Measurements from ENCODE around the gene AKR1A1.
"Not testable (repeated sequence)": the region's sequence is repeated elsewhere in the genome, so short reads cannot be mapped to it uniquely, and the experiment has no call there.

Gene AKR1A1

DNA sequence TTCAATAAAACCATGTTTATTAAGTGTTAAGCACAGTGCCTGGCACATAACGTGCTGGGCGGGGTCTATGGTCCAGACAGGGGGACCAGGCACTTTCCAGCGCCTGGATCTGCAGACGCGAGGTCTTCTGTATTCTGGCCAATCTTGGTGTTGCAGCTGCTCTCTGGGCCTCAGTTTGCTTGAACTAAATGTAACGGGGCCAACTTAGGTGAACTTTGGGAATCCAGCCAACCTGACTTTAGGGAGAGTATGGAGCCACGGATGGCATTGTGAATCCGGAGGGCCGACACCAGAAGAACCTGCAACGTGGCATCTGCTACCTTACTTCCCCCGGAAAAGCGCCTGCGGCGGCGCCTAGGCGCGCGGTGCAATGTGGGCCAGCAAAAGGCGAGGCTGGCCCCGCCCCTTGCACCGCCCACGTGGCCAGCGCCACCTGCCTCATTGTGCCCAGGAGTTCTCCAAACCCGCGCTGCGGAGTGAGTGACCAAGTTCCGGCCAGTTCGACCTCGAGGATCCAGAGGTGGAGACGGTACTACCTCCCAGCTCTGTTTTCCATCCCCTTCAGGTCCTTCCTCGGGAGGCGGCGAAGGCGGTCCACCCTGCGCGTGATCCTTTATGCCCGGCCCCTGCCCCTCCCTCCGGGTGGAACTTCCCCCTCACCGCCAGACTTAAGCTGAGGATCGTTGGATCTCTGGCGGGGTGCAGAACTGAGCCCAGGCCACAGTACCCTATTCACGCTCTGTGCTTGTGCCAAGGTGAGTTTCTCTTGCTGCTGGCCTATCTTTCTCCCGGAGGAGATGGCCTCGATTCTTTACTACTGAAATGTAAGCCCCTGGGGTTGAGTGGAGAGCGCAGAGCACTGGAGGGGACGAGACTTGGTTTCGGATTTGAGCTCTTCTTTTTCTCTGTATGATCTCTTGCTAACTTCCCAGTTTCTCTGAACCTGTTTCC lies at the start of gene AKR1A1:
Gene AKR1A1 (plus strand): TSS at position 426 of the 951 bp plus-strand sequence. CDS start 10,969 bp downstream, outside the sequence.
- peak; percentile 74 for DNase-seq (ENCODE audit: low read depth)

- no peak for DNase-seq (ENCODE audit: low read depth)
These were observed 49.1 kb upstream of the AKR1A1 start for GRCh38 chr1:45501505-45501859.

DNA sequence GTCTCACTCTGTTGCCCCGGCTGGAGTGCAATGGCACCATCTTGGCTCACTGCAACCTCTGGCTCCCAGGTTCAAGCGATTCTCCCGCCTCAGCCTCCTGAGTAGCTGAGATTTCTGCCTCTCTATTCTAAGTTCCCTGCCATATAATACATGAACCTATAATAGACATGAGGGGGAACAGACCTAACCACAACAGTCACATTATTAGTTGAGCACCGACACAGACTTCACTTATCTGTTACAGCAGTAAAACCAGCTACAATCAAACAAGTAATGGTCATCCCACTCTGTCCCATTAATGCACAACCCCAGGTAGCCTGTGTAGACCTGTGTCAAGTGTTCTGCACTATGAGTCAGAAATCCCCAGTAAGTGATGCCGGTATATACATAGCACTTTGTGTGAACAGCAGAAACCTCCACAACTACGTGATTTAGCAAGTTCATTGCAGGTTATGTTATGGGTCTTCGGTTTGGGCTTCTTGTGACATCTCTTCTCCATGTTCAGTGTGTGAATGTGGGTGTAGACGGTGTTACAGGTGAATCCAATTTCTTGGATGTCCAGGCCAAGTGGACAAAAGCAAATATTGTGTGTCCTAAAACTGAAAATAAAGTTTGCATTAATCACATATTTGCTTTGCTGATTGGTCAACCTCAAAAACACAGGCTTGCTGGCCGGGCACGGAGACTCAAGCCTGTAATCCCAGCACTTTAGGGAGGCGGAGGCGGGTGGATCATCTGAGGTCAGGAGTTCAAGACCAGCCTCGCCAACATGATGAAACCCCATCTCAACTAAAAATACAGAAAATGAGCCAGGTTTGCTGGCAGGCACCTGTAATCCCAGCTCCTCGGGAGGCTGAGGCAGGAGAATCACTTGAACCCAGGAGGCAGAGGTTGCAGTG lies 46.9 kb upstream of the AKR1A1 start:
- no peak for DNase-seq (ENCODE audit: low read depth)

DNA sequence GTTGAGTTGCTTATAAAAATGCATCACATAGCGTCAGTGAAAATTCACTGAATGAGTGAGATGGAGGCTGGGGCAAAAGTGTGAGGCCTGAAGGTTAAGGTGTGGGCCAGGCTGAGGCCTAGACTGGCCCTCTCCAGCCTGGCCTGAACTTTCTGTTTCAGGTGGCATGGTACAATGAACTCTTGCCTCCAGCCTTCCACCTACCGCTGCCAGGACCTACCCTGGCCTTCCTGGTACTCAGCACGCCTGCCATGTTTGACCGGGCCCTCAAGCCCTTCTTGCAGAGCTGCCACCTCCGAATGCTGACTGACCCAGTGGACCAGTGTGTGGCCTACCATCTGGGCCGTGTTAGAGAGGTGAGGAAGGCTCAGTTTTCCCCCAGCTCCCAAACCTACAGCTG lies 43.4 kb upstream of the AKR1A1 start:
- DNase-seq (ENCODE audit: low read depth) = no peak

- no peak for DNase-seq (ENCODE audit: low read depth)
These were observed 42.7 kb upstream of the AKR1A1 start for GRCh38 chr1:45507893-45508292.

- no peak for DNase-seq (ENCODE audit: low read depth)
These were observed 42.1 kb upstream of the AKR1A1 start for GRCh38 chr1:45508295-45509151.

GRCh38 chr1:45510036-45510971 lies 40.3 kb upstream of the AKR1A1 start:
- DNase-seq (ENCODE audit: low read depth) = no peak

DNA sequence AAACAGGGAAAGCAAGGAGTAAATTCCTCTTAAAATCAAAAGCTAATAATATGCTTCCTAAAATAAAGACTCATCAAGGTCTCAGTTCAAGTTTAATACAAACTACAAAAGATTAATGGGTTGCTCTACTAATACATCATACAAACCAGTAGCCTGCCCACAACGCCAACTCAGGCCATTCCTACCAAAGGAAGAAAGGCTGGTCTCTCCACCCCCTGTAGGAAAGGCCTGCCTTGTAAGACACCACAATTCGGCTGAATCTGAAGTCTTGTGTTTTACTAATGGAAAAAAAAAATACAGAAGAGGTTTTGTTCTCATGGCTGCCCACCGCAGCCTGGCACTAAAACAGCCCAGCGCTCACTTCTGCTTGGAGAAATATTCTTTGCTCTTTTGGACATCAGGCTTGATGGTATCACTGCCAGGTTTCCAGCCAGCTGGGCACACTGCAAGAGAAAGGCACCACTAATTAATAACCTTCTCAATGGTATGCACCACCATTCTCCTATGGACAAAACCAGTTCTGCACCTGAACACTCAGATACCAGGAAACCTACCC lies 39.6 kb upstream of the AKR1A1 start:
- no peak for DNase-seq (ENCODE audit: low read depth)

GRCh38 chr1:45512641-45513054 lies 38.0 kb upstream of the AKR1A1 start:
- DNase-seq (ENCODE audit: low read depth) = peak; percentile 29

DNA sequence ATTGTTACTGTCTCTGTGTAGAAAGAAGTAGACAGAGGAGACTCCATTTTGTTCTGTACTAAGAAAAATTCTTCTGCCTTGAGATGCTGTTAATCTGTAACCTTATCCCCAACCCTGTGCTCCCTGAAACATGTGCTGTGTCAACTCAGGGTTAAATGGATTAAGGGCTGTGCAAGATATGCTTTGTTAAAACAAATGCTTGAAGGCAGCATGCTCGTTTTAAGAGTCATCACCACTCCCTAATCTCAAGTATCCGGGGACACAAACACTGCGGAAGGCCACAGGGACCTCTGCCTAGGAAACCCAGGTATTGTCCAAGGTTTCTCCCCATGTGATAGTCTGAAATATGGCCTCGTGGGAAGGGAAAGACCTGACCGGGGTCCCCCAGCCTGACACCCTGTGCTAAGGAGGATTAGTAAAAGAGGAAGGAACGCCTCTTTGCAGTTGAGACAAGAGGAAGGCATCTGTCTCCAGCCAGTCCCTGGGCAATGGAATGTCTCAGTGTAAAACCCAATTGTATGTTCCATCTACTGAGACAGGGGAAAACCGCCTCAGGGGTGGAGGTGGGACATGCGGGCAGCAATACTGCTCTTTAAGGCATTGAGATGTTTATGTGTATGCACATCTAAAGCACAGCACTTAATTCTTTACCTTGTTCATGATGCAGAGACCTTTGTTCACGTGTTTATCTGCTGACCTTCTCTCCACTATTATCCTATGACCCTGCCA lies 36.9 kb upstream of the AKR1A1 start:
- DNase-seq (ENCODE audit: low read depth) = not testable (repeated sequence)

- DNase-seq (ENCODE audit: low read depth) = no peak
These were observed 34.6 kb upstream of the AKR1A1 start for GRCh38 chr1:45516036-45516435.

DNA sequence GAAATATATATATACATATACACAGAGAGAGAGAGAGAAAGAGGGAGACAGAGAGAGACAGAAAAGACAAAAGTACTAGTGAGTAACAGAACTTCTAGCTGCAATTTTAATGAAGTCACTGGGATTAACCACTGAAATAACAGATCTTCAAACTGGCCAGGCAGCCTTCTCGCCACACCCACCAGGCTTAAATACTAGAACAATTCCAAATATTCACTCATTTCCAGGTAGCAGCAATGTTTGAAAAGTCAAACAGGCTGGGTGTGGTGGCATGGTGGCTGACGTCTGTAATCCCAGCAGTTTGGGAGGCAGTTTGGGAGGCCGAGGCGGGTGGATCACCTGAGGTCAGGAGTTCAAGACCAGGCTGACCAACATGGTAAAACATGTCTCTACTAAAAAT lies 34.2 kb upstream of the AKR1A1 start:
- DNase-seq (ENCODE audit: low read depth) = no peak

DNA sequence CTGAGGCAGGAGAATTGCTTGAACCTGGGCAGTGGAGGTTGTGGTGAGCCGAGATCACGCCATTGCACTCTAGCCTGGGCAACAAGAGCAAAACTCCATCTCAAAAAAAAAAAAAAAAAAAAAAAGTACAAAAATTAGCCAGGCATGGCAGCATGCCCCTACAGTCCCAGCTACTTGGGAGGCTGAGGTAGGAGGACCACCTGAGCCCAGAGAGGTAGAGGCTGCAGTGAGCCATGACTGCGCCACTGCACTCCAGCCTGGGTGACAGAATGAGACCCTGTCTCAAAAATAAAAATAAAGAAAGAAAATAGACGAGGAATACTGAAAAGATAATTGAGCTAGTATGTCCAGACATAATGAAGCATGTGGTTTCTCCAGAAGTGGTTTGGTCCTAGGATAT lies 32.3 kb upstream of the AKR1A1 start:
- DNase-seq (ENCODE audit: low read depth) = not testable (repeated sequence)

GRCh38 chr1:45518910-45519309 lies 31.7 kb upstream of the AKR1A1 start:
- DNase-seq (ENCODE audit: low read depth) = no peak

DNA sequence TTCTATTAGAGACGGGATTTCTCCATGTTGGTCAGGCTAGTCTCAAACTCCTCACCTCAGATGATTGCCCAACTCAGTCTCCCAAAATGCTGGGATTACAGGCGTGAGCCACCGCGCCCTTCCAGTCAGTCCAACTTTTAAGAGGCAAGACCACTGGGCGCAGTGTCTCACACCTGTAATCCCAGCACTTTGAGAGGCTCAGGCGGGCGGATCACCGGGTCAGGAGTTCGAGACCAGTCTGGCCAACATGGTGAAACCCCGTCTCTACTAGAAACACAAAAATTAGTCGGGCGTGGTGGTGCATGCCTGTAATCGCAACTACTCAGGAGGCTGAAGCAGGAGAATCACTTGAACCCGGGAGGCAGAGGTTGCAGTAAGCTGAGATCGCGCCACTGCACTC lies 30.9 kb upstream of the AKR1A1 start:
- not testable (repeated sequence) for DNase-seq (ENCODE audit: low read depth)

DNA sequence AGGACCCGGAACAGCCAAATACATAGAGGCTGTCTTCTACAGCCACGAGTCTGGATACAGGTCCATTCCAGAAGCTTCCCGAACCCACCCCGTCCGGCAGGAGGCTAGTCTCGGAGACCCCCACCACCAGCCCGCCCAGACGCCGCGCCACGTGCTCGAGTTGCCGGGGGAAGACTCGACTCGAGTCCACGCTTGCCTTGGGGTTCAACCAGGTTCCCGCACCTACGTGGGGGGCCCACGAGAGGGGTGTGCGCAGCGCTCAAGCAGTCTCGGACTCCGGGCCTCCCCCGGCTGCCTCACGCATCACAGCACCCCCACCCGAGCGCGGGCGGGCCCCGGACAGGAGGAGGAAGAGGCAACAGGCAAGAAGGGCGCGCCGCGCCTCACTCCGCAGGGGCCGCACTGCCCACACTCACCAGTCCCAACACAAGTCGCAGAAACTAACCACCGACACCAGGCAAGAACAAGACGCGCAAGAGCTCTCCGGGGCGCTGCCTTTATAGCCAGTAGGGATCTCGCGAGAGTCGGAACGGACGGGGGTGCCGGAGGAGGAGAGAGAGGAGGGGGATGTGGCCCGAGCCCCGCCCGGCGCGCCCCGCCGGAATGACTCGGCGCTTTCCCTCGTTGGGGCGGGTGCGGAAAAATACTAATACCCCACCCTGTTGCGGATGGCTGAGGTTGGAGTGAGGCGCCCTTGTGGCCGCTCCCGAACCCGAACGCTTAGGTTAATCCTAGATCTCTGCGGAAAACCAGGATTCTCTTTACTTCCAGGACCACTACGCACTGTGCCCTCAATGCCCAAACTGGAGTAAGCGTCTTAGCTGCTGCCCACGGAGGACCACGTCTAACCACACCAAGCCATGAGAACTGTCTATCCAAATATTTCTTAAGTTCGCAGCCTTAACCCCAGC lies 29.0 kb upstream of the AKR1A1 start, which contains the start of gene PRDX1:
Gene PRDX1 (minus strand): TSS at position 472 of the 911 bp plus-strand sequence. CDS start 2,841 bp downstream, outside the sequence.
- DNase-seq (ENCODE audit: low read depth) = peak; percentile 94

DNA sequence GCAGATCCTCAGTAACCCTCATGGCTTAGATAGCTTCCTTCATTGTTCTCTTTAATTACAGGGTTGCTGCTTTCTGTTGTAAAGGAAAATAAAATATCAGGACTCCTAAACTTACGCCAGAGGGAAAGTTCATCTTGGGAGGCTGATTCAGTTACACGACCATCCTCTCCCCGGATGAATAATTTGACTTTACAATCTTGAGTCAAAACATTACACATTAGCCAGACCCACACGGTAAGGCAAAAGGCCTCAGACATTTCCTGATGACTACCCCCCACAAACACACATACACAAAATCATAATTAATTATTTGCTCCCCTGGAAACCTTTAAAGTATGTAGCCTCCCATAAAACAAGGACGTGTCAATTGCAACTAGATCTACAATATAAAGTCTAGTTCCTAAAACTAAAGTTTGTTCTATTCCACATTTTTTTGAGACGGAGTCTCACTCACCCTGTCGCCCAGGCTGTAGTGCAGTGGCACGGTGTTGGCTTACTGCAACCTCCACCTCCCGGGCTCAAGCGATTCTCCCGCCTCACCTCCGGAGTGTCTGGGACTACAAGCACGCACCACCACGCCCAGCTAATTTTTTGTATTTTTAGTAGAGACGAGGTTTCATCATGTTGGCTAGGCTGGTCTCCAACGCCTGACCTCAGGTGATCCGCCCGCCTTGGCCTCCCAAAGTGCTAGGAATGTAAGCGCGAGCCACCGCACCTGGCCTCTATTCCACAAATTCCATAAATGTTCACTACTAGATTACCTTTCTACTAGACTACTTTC lies 28.1 kb upstream of the AKR1A1 start:
- DNase-seq (ENCODE audit: low read depth) = no peak

- not testable (repeated sequence) for DNase-seq (ENCODE audit: low read depth)
These were observed 27.1 kb upstream of the AKR1A1 start for GRCh38 chr1:45523516-45523915.
